ENCODE measurements around the gene GSTO1. TPM values are rescaled to one million over a fixed set of nuclear protein-coding genes. Genes with fewer than 3 reads are reported as not detected.
"Not testable (repeated sequence)": the region's sequence is repeated elsewhere in the genome, so short reads cannot be mapped to it uniquely, and the experiment has no call there.

Gene GSTO1
- polyA plus RNA-seq, 3 donors from 2014 or later, result 162 to 223 (median 166) TPM

GRCh38 chr10:104235801-104236200 is 18.9 kb upstream of the GSTO1 start:
- Mint-ChIP-seq H3K4me3 (no peak overlapping the region), H3K27ac (no peak overlapping the region), H3K36me3 (no peaks in the 10 kb centered on the region), H3K4me1 (peaks cover 14 to 23% of the 10 kb centered on the region in 2 donors), H3K27me3 (ENCODE audit: low read depth in 3 of 3) (peaks cover 12 to 35% (median 26%) of the 10 kb centered on the region in 3 donors), H3K9me3 (peaks cover 0 to 2% (median 0%) of the 10 kb centered on the region in 6 donors)
- no peak for DNase-seq

GRCh38 chr10:104240078-104240477 is 14.6 kb upstream of the GSTO1 start:
- Mint-ChIP-seq H3K27me3 (ENCODE audit: low read depth in 3 of 3) (peaks cover 1 to 21% (median 10%) of the 10 kb centered on the region in 3 donors), H3K9me3 (no peaks in the 10 kb centered on the region), H3K4me3 (no peak overlapping the region), H3K36me3 (no peaks in the 10 kb centered on the region), H3K4me1 (no peaks in the 10 kb centered on the region), H3K27ac (no peak overlapping the region)
- DNase-seq, result no peak

DNA sequence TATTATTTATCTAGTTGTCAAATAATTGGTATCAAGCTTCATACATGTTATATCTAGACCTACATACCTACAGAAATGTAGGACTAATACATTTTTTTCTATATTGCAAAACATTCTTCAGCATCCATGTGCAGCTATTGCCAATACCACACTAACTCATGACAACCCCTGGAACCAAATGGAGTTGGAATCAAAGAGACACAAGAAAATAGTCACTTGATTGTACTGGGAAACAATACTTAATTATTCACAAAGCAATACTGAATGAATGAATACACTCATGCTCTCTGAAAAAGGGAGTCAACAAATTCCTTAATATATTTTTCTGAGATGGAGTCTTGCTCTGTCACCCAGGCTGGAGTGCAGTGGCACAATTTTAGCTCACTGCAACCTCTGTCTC is 12.1 kb upstream of the GSTO1 start:
- H3K36me3 Mint-ChIP-seq, result no peaks in the 10 kb centered on the region
- DNase-seq, result no peak
- no peaks in the 10 kb centered on the region for H3K9me3 Mint-ChIP-seq
- no peaks in the 10 kb centered on the region for H3K4me1 Mint-ChIP-seq
- no peak overlapping the region for H3K4me3 Mint-ChIP-seq
- H3K27me3 Mint-ChIP-seq (ENCODE audit: low read depth in 3 of 3), result peaks cover 1 to 17% (median 7%) of the 10 kb centered on the region in 3 donors
- no peak overlapping the region for H3K27ac Mint-ChIP-seq

GRCh38 chr10:104243009-104243408 is 11.7 kb upstream of the GSTO1 start:
- H3K4me3 Mint-ChIP-seq, H3K9me3 Mint-ChIP-seq, H3K36me3 Mint-ChIP-seq, DNase-seq, H3K4me1 Mint-ChIP-seq, H3K27ac Mint-ChIP-seq: not testable (repeated sequence)
- peaks cover 1 to 14% (median 6%) of the 10 kb centered on the region in 3 donors for H3K27me3 Mint-ChIP-seq (ENCODE audit: low read depth in 3 of 3)

- H3K27me3 Mint-ChIP-seq (ENCODE audit: low read depth in 3 of 3), result peaks cover 1 to 13% (median 5%) of the 10 kb centered on the region in 3 donors
- DNase-seq, result no peak
- H3K4me3 Mint-ChIP-seq, result no peak overlapping the region
- no peaks in the 10 kb centered on the region for H3K36me3 Mint-ChIP-seq
- H3K27ac Mint-ChIP-seq, result no peak overlapping the region
- no peaks in the 10 kb centered on the region for H3K4me1 Mint-ChIP-seq
- H3K9me3 Mint-ChIP-seq, result no peaks in the 10 kb centered on the region
Measured at GRCh38 chr10:104243512-104243911, 11.2 kb upstream of the GSTO1 start.

DNA sequence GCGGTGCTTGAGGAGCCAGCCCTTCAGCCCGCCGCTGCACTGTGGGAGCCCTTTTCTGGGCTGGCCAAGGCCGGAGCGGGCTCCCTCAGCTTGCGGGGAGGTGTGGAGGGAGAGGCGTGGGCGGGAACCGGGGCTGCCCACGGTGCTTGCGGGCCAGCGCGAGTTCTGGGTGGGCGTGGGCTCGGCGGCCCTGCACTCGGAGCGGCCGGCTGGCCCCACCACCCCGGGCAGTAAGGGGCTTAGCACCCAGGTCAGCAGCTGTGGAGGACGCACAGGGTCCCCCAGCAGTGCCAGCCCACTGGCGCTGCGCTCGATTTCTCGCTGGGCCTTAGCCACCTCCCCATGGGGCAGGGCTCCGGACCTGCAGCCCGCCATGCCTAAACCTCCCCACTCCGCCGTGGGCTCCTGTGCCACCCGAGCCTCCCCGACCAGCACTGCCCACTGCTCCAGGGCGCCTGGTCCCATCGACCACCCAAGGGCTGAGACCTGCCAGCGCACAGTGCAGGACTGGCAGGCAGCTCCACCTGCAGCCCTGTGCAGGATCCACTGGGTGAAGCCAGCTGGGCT is 9.5 kb upstream of the GSTO1 start:
- H3K4me3 Mint-ChIP-seq, result no peak overlapping the region
- DNase-seq, result no peak
- no peaks in the 10 kb centered on the region for H3K4me1 Mint-ChIP-seq
- no peak overlapping the region for H3K27ac Mint-ChIP-seq
- H3K27me3 Mint-ChIP-seq (ENCODE audit: low read depth in 3 of 3), result peaks cover 1 to 11% (median 10%) of the 10 kb centered on the region in 3 donors
- no peaks in the 10 kb centered on the region for H3K9me3 Mint-ChIP-seq
- no peaks in the 10 kb centered on the region for H3K36me3 Mint-ChIP-seq

DNA sequence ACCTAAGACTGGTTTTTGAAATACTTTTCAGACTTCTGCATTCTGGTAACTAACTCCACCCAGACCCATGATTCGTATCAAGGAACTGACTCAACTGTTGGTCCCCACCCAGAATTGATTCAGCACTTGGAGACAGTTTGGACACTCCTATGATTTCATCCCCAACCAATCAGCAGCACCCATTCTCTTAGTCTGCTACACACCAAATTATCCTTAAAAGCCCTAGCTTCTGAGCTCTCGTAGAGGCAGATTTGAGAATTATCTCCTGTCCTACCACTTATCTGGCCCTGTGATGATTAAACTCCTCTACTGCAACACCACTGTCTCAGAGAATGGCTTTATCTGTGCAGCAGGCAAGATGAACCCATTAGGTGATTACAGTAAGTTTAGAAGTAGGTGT is 7.7 kb upstream of the GSTO1 start:
- Mint-ChIP-seq H3K27ac (no peak overlapping the region), H3K9me3 (no peaks in the 10 kb centered on the region), H3K27me3 (ENCODE audit: low read depth in 3 of 3) (peaks cover 1 to 12% (median 10%) of the 10 kb centered on the region in 3 donors), H3K4me3 (no peak overlapping the region), H3K36me3 (no peaks in the 10 kb centered on the region), H3K4me1 (no peaks in the 10 kb centered on the region)
- DNase-seq, result no peak

GRCh38 chr10:104247513-104248146 is 7.1 kb upstream of the GSTO1 start:
- Mint-ChIP-seq H3K27ac (no peak overlapping the region), H3K4me1 (no peaks in the 10 kb centered on the region), H3K36me3 (no peaks in the 10 kb centered on the region), H3K27me3 (ENCODE audit: low read depth in 3 of 3) (peaks cover 1 to 12% (median 10%) of the 10 kb centered on the region in 3 donors), H3K9me3 (no peaks in the 10 kb centered on the region), H3K4me3 (no peak overlapping the region)
- DNase-seq, result no peak

GRCh38 chr10:104248931-104249330 is 5.8 kb upstream of the GSTO1 start:
- not testable (repeated sequence) for H3K27ac Mint-ChIP-seq, H3K4me3 Mint-ChIP-seq, DNase-seq, H3K9me3 Mint-ChIP-seq, H3K36me3 Mint-ChIP-seq
- Mint-ChIP-seq H3K27me3 (ENCODE audit: low read depth in 3 of 3) (peaks cover 0 to 12% (median 9%) of the 10 kb centered on the region in 3 donors), H3K4me1 (peaks cover 3 to 10% of the 10 kb centered on the region in 2 donors)

GRCh38 chr10:104250371-104250770 is 4.3 kb upstream of the GSTO1 start:
- H3K36me3 Mint-ChIP-seq, result no peaks in the 10 kb centered on the region
- peaks cover 12 to 19% of the 10 kb centered on the region in 2 donors for H3K4me1 Mint-ChIP-seq
- no peak overlapping the region for H3K4me3 Mint-ChIP-seq

GRCh38 chr10:104251443-104251842 is 3.2 kb upstream of the GSTO1 start:
- H3K4me3 Mint-ChIP-seq, result no peak overlapping the region
- no peaks in the 10 kb centered on the region for H3K9me3 Mint-ChIP-seq

More at GRCh38 chr10:104250371-104250770, 4.3 kb upstream of the GSTO1 start:
- Mint-ChIP-seq H3K27me3 (ENCODE audit: low read depth in 3 of 3) (peaks cover 2 to 14% (median 9%) of the 10 kb centered on the region in 3 donors), H3K27ac (no peak overlapping the region), H3K9me3 (no peaks in the 10 kb centered on the region)
- DNase-seq, result no peak

DNA sequence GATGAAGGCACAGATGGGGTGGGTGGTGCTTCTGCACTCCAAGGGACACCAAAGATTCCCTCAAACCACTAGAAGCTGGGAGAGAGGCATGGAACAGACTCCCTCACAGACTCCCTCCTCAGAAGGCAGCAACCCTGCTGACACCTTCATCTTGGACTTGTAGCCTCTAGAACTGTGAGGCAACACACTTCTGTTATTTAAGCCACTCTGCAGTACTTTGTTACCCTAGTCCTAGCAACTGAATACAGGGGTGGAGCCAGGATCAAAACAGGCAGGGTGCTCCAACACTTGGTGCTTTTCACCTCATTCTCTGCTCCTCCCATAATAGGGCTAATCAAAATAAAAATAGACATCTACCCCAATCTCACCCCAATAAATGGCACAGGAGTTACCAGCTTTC is 2.3 kb upstream of the GSTO1 start:
- Mint-ChIP-seq H3K4me1 (peaks cover 32 to 39% of the 10 kb centered on the region in 2 donors), H3K36me3 (no peaks in the 10 kb centered on the region), H3K27ac (no peak overlapping the region), H3K4me3 (no peak overlapping the region), H3K27me3 (ENCODE audit: low read depth in 3 of 3) (peaks cover 2 to 12% (median 9%) of the 10 kb centered on the region in 3 donors), H3K9me3 (no peaks in the 10 kb centered on the region)
- DNase-seq, result no peak

More at GRCh38 chr10:104251443-104251842, 3.2 kb upstream of the GSTO1 start:
- H3K27me3 Mint-ChIP-seq (ENCODE audit: low read depth in 3 of 3), result peaks cover 2 to 14% (median 9%) of the 10 kb centered on the region in 3 donors
- no peaks in the 10 kb centered on the region for H3K36me3 Mint-ChIP-seq
- peaks cover 23 to 30% of the 10 kb centered on the region in 2 donors for H3K4me1 Mint-ChIP-seq
- no peak for DNase-seq
- H3K27ac Mint-ChIP-seq, result no peak overlapping the region

DNA sequence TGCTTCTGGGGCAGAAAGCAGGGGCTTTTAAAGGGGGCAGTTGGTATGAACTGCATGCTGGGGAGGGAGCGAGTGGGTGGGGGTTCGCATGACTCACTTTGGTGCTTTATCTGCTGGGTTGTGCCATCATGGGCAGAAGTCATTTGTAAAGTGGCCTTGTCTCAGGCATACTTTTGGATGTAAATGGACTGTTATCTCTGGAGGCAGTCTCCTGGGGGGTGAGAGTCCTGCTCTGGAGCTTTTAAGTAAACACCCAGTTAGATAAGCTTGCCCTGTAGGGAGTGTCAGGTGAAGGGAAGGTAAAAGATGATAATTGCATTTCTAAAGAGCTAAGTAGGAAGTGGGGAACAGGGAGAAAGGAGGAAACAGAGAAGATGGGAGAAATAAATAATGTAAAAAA is 1.6 kb upstream of the GSTO1 start:
- Mint-ChIP-seq H3K27me3 (ENCODE audit: low read depth in 3 of 3) (peaks cover 2 to 12% (median 9%) of the 10 kb centered on the region in 3 donors), H3K4me3 (peak overlapping the region; percentile 44 to 99 (median 96)), H3K9me3 (no peaks in the 10 kb centered on the region), H3K27ac (peak overlapping the region in 1 of 6 donors; percentile 19), H3K36me3 (peaks cover 3% of the 10 kb centered on the region in 3 donors), H3K4me1 (peaks cover 37 to 46% of the 10 kb centered on the region in 2 donors)
- no peak for DNase-seq

GRCh38 chr10:104253606-104254410 is 884 bp upstream of the GSTO1 start:
- DNase-seq, result no peak
- H3K27me3 Mint-ChIP-seq (ENCODE audit: low read depth in 3 of 3), result peaks cover 2 to 11% (median 9%) of the 10 kb centered on the region in 3 donors
- no peaks in the 10 kb centered on the region for H3K9me3 Mint-ChIP-seq
- peak overlapping the region; percentile 79 to 98 (median 97) for H3K27ac Mint-ChIP-seq
- peaks cover 8 to 9% (median 8%) of the 10 kb centered on the region in 3 donors for H3K36me3 Mint-ChIP-seq
- peaks cover 42 to 53% of the 10 kb centered on the region in 2 donors for H3K4me1 Mint-ChIP-seq
- peak overlapping the region; percentile 90 to 99 (median 96) for H3K4me3 Mint-ChIP-seq
